Measurements from ENCODE around the gene HMGXB4.

HMGXB4 gene

GRCh38 chr22:35226958-35227647 is 30.2 kb upstream of the HMGXB4 start:
- no peak overlapping the region for H3K18ac ChIP-seq (ENCODE audit: low read length)
- H3K79me2 ChIP-seq (ENCODE audit: control insufficient read depth, insufficient read depth, low read length, poor library complexity) = no peaks in the 10 kb centered on the region
- H2BK120ac ChIP-seq (ENCODE audit: insufficient read depth, low read length, poor library complexity) = no peak overlapping the region
- H2BK5ac ChIP-seq (ENCODE audit: low read depth, low read length, poor library complexity) = no peak overlapping the region
- no peaks in the 10 kb centered on the region for H3K9me3 ChIP-seq (ENCODE audit: insufficient read depth, low read depth, low read length)
- no peak overlapping the region for H3K4me2 ChIP-seq (ENCODE audit: low read length)
- H3K79me1 ChIP-seq (ENCODE audit: low read length) = no peaks in the 10 kb centered on the region
- no peak overlapping the region for H3K4ac ChIP-seq (ENCODE audit: low read depth, low read length)
- H3K14ac ChIP-seq (ENCODE audit: low read length) = no peak overlapping the region
- WGBS (ENCODE audit: extremely low coverage, insufficient coverage, insufficient read length) = no CpG with 5 or more reads among the region's 5 CpGs
- H3K4me1 ChIP-seq (ENCODE audit: control insufficient read depth in 1 of 2, insufficient read depth in 2 of 2, low read length in 2 of 2) = no peaks in the 10 kb centered on the region
- H3K36me3 ChIP-seq (ENCODE audit: control insufficient read depth in 1 of 2, insufficient read depth in 2 of 2, low read length in 2 of 2) = no peaks in the 10 kb centered on the region
- H3K27me3 ChIP-seq (ENCODE audit: insufficient read depth, low read length) = no peaks in the 10 kb centered on the region
- peak overlapping the region; percentile 26 for H3K23ac ChIP-seq (ENCODE audit: low read length)
- H4K12ac ChIP-seq (ENCODE audit: low read depth, low read length) = no peak overlapping the region
- no peak overlapping the region for H2AFZ ChIP-seq (ENCODE audit: insufficient read depth, low read length, poor library complexity)
- no peak overlapping the region for H3K27ac ChIP-seq (ENCODE audit: low read depth, low read length)
- H3K9ac ChIP-seq (ENCODE audit: low read length) = no peak overlapping the region
- no peak overlapping the region for H4K91ac ChIP-seq (ENCODE audit: low read depth, low read length)
- no peak overlapping the region for H4K8ac ChIP-seq (ENCODE audit: low read depth, low read length)
- no peak overlapping the region for H2BK12ac ChIP-seq (ENCODE audit: low read length)
- no peak overlapping the region for H2AK5ac ChIP-seq (ENCODE audit: low read length)
- no peak for DNase-seq
- no peak overlapping the region for H3K4me3 ChIP-seq (ENCODE audit: low read depth, low read length)

- Histone ChIP-seq H2BK12ac (ENCODE audit: low read length) (no peak overlapping the region), H3K27me3 (ENCODE audit: insufficient read depth, low read length) (no peaks in the 10 kb centered on the region), H3K14ac (ENCODE audit: low read length) (no peak overlapping the region), H3K9ac (ENCODE audit: low read length) (no peak overlapping the region), H3K36me3 (ENCODE audit: control insufficient read depth in 1 of 2, insufficient read depth in 2 of 2, low read length in 2 of 2) (no peaks in the 10 kb centered on the region), H3K23ac (ENCODE audit: low read length) (no peak overlapping the region), H3K9me3 (ENCODE audit: insufficient read depth, low read depth, low read length) (no peaks in the 10 kb centered on the region), H2BK120ac (ENCODE audit: insufficient read depth, low read length, poor library complexity) (no peak overlapping the region), H3K4ac (ENCODE audit: low read depth, low read length) (no peak overlapping the region), H2BK5ac (ENCODE audit: low read depth, low read length, poor library complexity) (no peak overlapping the region), H3K27ac (ENCODE audit: low read depth, low read length) (no peak overlapping the region), H2AK5ac (ENCODE audit: low read length) (no peak overlapping the region), H4K12ac (ENCODE audit: low read depth, low read length) (no peak overlapping the region), H3K79me1 (ENCODE audit: low read length) (no peaks in the 10 kb centered on the region), H2AFZ (ENCODE audit: insufficient read depth, low read length, poor library complexity) (no peak overlapping the region), H3K4me1 (ENCODE audit: control insufficient read depth in 1 of 2, insufficient read depth in 2 of 2, low read length in 2 of 2) (no peaks in the 10 kb centered on the region), H4K8ac (ENCODE audit: low read depth, low read length) (no peak overlapping the region), H3K4me3 (ENCODE audit: low read depth, low read length) (no peak overlapping the region), H3K79me2 (ENCODE audit: control insufficient read depth, insufficient read depth, low read length, poor library complexity) (no peaks in the 10 kb centered on the region), H3K18ac (ENCODE audit: low read length) (no peak overlapping the region), H3K4me2 (ENCODE audit: low read length) (no peak overlapping the region), H4K91ac (ENCODE audit: low read depth, low read length) (no peak overlapping the region)
- no peak for DNase-seq
- WGBS (ENCODE audit: extremely low coverage, insufficient coverage, insufficient read length) = no CpG with 5 or more reads among the region's 7 CpGs
Observed at GRCh38 chr22:35229865-35230264, 27.4 kb upstream of the HMGXB4 start.

- no peak overlapping the region for H2BK5ac ChIP-seq (ENCODE audit: low read depth, low read length, poor library complexity)
- no peak overlapping the region for H3K27ac ChIP-seq (ENCODE audit: low read depth, low read length)
- no peaks in the 10 kb centered on the region for H3K27me3 ChIP-seq (ENCODE audit: insufficient read depth, low read length)
- no peak overlapping the region for H3K18ac ChIP-seq (ENCODE audit: low read length)
- no peaks in the 10 kb centered on the region for H3K36me3 ChIP-seq (ENCODE audit: control insufficient read depth in 1 of 2, insufficient read depth in 2 of 2, low read length in 2 of 2)
- H3K4me3 ChIP-seq (ENCODE audit: low read depth, low read length) = no peak overlapping the region
- H3K4me2 ChIP-seq (ENCODE audit: low read length) = no peak overlapping the region
- H2AK5ac ChIP-seq (ENCODE audit: low read length) = no peak overlapping the region
- no peak overlapping the region for H2BK120ac ChIP-seq (ENCODE audit: insufficient read depth, low read length, poor library complexity)
- H4K8ac ChIP-seq (ENCODE audit: low read depth, low read length) = no peak overlapping the region
- H2BK12ac ChIP-seq (ENCODE audit: low read length) = no peak overlapping the region
- H4K91ac ChIP-seq (ENCODE audit: low read depth, low read length) = no peak overlapping the region
- no peak overlapping the region for H3K4ac ChIP-seq (ENCODE audit: low read depth, low read length)
- no peak overlapping the region for H3K23ac ChIP-seq (ENCODE audit: low read length)
- H4K12ac ChIP-seq (ENCODE audit: low read depth, low read length) = no peak overlapping the region
- H3K9ac ChIP-seq (ENCODE audit: low read length) = no peak overlapping the region
- H3K9me3 ChIP-seq (ENCODE audit: insufficient read depth, low read depth, low read length) = no peaks in the 10 kb centered on the region
- no peak overlapping the region for H3K14ac ChIP-seq (ENCODE audit: low read length)
- no peaks in the 10 kb centered on the region for H3K79me1 ChIP-seq (ENCODE audit: low read length)
- H3K4me1 ChIP-seq (ENCODE audit: control insufficient read depth in 1 of 2, insufficient read depth in 2 of 2, low read length in 2 of 2) = no peaks in the 10 kb centered on the region
- no peak for DNase-seq
- no peaks in the 10 kb centered on the region for H3K79me2 ChIP-seq (ENCODE audit: control insufficient read depth, insufficient read depth, low read length, poor library complexity)
- H2AFZ ChIP-seq (ENCODE audit: insufficient read depth, low read length, poor library complexity) = no peak overlapping the region
Observed at GRCh38 chr22:35230417-35230816, 26.9 kb upstream of the HMGXB4 start.

- H2BK12ac ChIP-seq (ENCODE audit: low read length) = no peak overlapping the region
- no peaks in the 10 kb centered on the region for H3K4me1 ChIP-seq (ENCODE audit: control insufficient read depth in 1 of 2, insufficient read depth in 2 of 2, low read length in 2 of 2)
- H3K14ac ChIP-seq (ENCODE audit: low read length) = no peak overlapping the region
- no peaks in the 10 kb centered on the region for H3K79me2 ChIP-seq (ENCODE audit: control insufficient read depth, insufficient read depth, low read length, poor library complexity)
- H3K4ac ChIP-seq (ENCODE audit: low read depth, low read length) = no peak overlapping the region
- H3K23ac ChIP-seq (ENCODE audit: low read length) = no peak overlapping the region
- H3K9me3 ChIP-seq (ENCODE audit: insufficient read depth, low read depth, low read length) = no peaks in the 10 kb centered on the region
- H2BK5ac ChIP-seq (ENCODE audit: low read depth, low read length, poor library complexity) = no peak overlapping the region
- no peaks in the 10 kb centered on the region for H3K36me3 ChIP-seq (ENCODE audit: control insufficient read depth in 1 of 2, insufficient read depth in 2 of 2, low read length in 2 of 2)
- no peak overlapping the region for H4K91ac ChIP-seq (ENCODE audit: low read depth, low read length)
- H3K27me3 ChIP-seq (ENCODE audit: insufficient read depth, low read length) = no peaks in the 10 kb centered on the region
- no CpG with 5 or more reads among the region's 16 CpGs for WGBS (ENCODE audit: extremely low coverage, insufficient coverage, insufficient read length)
- H3K4me3 ChIP-seq (ENCODE audit: low read depth, low read length) = no peak overlapping the region
- no peak overlapping the region for H3K27ac ChIP-seq (ENCODE audit: low read depth, low read length)
- H3K18ac ChIP-seq (ENCODE audit: low read length) = no peak overlapping the region
- no peak overlapping the region for H2AK5ac ChIP-seq (ENCODE audit: low read length)
- H2AFZ ChIP-seq (ENCODE audit: insufficient read depth, low read length, poor library complexity) = no peak overlapping the region
- no peak for DNase-seq
- H3K9ac ChIP-seq (ENCODE audit: low read length) = peak overlapping the region; percentile 20
- no peak overlapping the region for H2BK120ac ChIP-seq (ENCODE audit: insufficient read depth, low read length, poor library complexity)
- H4K8ac ChIP-seq (ENCODE audit: low read depth, low read length) = no peak overlapping the region
- no peak overlapping the region for H4K12ac ChIP-seq (ENCODE audit: low read depth, low read length)
- no peaks in the 10 kb centered on the region for H3K79me1 ChIP-seq (ENCODE audit: low read length)
- no peak overlapping the region for H3K4me2 ChIP-seq (ENCODE audit: low read length)
Observed at GRCh38 chr22:35230839-35231584, 26.3 kb upstream of the HMGXB4 start.

Measured in trophoblast cell (in vitro differentiated cells and primary cell).